Stimulated activated CD4-positive, alpha-beta T cell treated with anti-CD3 and anti-CD28 coated beads, Interleukin-12 subunit alpha, Interleukin-12 subunit beta, amount 100 ng/mL, for 48 hours (primary cell): ENCODE results near the gene BICRAL.
"Not testable (repeated sequence)": the region's sequence is repeated elsewhere in the genome, so short reads cannot be mapped to it uniquely, and the experiment has no call there.

Experiments used
- DNase-seq, 3 donors: peaks; one replicate each; pipeline ENCODE4 v3.0.0-alpha.2; 2020; ENCODE audit warnings: low read depth in 2 of 3, low spot score in 1 of 3

Gene BICRAL

DNA sequence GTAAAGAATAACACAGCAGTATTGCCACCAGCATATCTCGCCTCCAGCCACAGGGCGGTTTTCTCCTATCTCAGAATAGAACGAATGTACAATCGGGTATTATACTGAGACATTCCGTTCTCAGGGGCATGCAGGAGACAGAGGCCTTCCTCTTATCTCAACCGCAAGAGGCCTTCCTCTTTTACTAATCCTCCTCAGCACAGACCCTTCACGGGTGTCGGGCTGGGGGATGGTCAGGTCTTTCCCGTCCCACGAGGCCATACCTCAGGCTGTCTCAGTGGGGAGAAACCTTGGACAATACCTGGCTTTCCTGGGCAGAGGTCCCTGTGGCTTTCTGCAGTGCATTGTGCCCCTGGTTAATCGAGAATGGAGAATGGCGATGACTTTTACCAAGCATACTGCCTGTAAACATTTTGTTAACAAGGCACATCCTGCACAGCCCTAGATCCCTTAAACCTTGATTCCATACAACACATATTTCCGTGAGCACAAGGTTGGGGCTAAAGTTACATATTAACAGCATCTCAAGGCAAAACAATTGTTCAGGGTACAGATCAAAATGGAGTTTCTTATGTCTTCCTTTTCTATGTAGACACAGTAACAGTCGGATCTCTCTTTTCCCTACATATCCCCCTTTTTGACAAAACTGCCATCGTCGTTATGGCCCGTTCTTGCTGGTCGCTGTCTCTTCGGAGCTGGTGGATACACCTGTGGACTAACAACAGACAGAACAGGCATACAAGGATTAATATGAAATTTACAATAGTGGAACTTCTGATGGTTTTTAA is 112.4 kb downstream of the BICRAL start:
- DNase-seq = not testable (repeated sequence)

DNA sequence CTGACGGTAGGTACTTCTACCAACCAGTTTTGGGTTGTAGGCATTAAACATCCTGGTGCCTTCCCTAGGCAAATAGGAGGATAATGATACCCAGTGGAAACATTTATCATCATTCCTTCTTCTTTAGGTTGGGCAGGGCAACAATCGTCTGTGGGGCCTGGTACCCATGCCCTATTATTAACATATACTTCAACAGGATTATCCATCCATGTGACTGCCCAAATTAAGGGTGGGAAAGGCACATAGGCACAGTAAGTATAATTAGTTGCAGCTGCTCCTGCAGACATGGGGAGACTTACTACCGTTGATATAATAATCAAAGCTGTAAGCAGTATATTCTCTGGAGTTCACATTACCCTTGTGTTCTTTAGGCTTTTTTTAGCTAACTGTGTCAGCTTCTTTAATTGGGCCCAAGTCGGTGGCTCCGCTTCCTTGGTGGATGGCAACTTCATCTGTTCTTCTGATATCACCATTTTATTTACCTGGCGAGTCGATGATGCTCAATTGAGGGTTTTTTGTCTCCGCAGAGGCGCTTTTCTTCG is 114.4 kb downstream of the BICRAL start:
- no peak for DNase-seq

DNA sequence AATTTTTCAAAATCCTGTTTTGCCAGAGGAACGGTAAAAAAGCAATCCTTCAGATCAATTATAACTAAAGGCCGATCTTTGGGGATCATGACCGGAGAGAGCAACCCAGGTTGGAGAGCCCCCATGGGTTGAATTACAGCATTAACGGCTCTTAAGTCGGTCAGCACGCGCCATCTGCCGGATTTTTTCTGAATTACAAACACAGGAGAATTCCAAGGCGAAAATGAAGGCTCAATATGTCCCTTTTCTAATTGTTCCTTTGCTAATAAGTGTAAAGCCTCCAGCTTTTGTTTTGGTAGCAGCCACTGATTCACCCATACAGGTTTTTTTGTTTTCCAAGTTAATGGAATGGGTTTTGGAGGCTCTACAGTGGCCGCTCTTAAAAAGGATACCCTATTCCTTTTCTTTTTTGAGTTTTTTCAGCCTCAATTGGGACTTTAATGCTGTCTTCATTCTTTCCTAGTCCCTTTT is 117.1 kb downstream of the BICRAL start:
- peak; percentile 34 to 90 (median 55) for DNase-seq

DNA sequence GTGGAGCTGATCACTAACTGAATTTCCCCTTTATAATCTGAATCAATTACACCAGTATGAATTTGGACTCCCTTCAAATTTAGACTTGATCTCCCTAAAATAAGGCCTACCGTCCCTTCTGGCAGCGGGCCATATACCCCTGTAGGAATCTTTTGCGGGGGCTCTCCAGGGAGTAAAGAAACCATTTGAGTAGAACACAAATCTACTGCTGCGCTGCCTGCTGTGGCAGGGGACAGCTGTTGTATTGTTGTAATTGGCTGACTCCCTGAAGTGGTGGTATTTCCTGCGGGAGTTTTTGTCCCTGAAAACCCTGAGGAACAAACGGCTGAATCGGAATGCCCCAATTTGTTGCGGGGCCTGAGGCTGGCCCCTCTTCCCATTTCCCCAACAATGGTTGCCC is 118.0 kb downstream of the BICRAL start:
- no peak for DNase-seq

GRCh38 chr6:42901538-42901957 is 119.7 kb downstream of the BICRAL start:
- peak; percentile 44 to 83 (median 57) for DNase-seq

GRCh38 chr6:42902429-42903263 is 120.8 kb downstream of the BICRAL start:
- not testable (repeated sequence) for DNase-seq

- no peak for DNase-seq
Observed at GRCh38 chr6:42904467-42904866, 122.6 kb downstream of the BICRAL start.

- no peak for DNase-seq
Observed at GRCh38 chr6:42907336-42907735, 125.5 kb downstream of the BICRAL start.

DNA sequence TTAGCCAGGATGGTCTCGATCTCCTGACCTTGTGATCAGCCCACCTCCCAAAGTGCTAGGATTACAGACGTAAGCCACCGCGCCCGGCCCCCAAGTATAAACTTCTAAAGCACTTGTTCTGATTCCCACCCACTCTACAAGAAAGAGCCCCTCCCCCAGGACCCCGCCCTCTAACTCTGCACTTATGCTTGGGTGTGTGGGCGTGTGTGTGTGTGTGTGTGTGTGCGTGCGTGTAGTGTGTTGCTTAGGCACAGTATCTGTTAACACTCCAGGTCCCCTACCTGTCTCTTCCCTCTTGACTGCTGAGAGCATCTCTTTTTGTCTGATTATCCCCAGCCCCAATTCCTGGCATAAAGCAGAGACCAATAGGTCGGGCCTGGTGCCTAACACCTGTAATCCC is 128.0 kb downstream of the BICRAL start:
- no peak for DNase-seq

- no peak for DNase-seq
Observed at GRCh38 chr6:42911171-42912021, 129.5 kb downstream of the BICRAL start.

DNA sequence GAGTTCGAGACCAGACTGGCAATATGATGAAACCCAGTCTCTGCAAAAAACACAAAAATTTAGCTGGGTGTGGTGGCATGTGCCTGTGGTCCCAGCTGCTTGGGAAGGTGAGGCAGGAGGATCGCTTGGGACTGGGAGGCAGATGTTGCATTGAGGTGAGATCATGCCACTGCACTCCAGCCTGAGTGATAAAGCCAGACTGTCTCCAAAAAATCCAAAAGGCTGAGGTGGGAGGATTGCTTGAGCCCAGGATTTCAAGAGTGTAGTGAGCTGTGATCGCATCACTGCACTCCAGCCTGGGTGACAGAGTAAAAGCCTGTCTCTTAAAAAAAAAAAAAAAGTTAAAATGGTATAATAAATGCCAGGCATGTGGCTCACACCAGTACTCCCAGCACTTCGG is 132.7 kb downstream of the BICRAL start:
- no peak for DNase-seq

- DNase-seq = no peak
Observed at GRCh38 chr6:42915732-42916131, 133.9 kb downstream of the BICRAL start, which contains the start of gene PTCRA. TSS of gene PTCRA (plus strand) at chr6:42916053. CDS start at chr6:42916070, 17 bp downstream.

DNA sequence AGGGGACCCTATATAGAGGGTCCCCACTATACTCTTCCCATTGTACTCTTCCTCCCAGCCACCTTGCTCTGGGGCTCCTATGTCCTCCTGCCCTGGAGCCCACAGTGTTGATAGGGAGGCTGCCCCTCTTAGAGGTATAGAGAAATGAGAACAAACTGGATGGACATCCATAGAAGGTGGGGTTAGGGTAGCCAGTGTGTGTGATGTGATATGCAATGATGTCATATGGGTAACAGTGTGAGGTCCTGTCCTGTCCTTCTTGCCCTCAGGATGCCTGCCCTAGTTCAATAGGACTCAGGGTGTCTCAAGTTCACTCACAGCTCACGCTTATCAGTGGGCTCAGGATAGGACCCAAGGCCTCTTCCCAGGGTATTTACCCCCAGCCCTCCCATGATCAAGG is 134.4 kb downstream of the BICRAL start:
- no peak for DNase-seq
